ENCODE measurements around the gene CLDND1. TPM values are rescaled to one million over a fixed set of nuclear protein-coding genes. Genes with fewer than 3 reads are reported as not detected.

The CLDND1 gene
- total and polyA plus RNA-seq, 2 donors (not counting 1 experiment from before 2014, with no cell fraction given) = 69.4 to 134 TPM

DNA sequence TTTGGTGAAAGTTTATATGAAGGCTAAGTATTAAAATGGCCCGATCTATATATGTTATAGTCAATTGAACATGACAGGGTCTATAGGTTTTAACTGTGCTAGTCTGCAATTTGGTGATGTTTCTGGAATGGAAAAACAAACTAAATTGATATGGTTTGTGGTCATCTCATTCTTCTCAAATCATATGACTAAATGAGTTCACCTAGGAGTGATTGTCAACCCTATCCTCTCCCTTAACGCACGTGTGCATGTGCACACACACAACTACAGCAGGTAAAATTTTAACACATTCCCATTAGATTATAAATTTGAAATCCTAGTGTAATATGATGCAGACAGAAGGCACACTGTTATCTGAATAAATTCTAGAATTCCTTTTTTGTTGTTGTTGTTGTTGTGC lies 9.0 kb downstream of the CLDND1 start:
- intact Hi-C loops (cut with micrococcal nuclease) = no loop called here
- no peak overlapping the region for H3K4me3 ChIP-seq (ENCODE audit: control extremely low read depth in 1 of 5, extremely low read depth in 1 of 5, insufficient read depth in 1 of 5, low read depth in 2 of 5, low read length in 4 of 5)
- no peaks in the 10 kb centered on the region for H3K79me2 ChIP-seq (ENCODE audit: control insufficient read depth, insufficient read depth, low read length)
- TF ChIP-seq EZH2 (IDR thresholded peaks at IDR 0.05; ENCODE audit: borderline replicate concordance, insufficient read depth, low read depth, low read length, poor library complexity, severe bottlenecking) = no peak
- TF ChIP-seq, protein P1, sequence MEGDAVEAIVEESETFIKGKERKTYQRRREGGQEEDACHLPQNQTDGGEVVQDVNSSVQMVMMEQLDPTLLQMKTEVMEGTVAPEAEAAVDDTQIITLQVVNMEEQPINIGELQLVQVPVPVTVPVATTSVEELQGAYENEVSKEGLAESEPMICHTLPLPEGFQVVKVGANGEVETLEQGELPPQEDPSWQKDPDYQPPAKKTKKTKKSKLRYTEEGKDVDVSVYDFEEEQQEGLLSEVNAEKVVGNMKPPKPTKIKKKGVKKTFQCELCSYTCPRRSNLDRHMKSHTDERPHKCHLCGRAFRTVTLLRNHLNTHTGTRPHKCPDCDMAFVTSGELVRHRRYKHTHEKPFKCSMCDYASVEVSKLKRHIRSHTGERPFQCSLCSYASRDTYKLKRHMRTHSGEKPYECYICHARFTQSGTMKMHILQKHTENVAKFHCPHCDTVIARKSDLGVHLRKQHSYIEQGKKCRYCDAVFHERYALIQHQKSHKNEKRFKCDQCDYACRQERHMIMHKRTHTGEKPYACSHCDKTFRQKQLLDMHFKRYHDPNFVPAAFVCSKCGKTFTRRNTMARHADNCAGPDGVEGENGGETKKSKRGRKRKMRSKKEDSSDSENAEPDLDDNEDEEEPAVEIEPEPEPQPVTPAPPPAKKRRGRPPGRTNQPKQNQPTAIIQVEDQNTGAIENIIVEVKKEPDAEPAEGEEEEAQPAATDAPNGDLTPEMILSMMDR (IDR thresholded peaks at IDR 0.05) = no peak
- peaks cover 10 to 29% of the 10 kb centered on the region in 2 experiments for H3K36me3 ChIP-seq (replicated peaks in 1 of 2; ENCODE audit: control extremely low read depth in 1 of 2, control insufficient read depth in 1 of 2, extremely low read depth in 1 of 2, insufficient read depth in 2 of 2, low read length in 1 of 2)
- H3K9ac ChIP-seq (ENCODE audit: low read length) = no peak overlapping the region
- WGBS (ENCODE audit: insufficient coverage) = no CpG with 5 or more reads among the region's 3 CpGs
- ChIA-PET CTCF (no interaction called here), POLR2A (no interaction called here)
- Mint-ChIP-seq H3K4me1 (peaks cover 6% of the 10 kb centered on the region), H3K27me3 (no peaks in the 10 kb centered on the region), H3K9me3 (ENCODE audit: insufficient read depth) (no peaks in the 10 kb centered on the region), H3K27ac (no peak overlapping the region), H3K4me3 (no peak overlapping the region)
- ATAC-seq (ENCODE audit: low read depth) (no peak), DNase-seq (no peak)
- no peaks in the 10 kb centered on the region for H4K20me1 ChIP-seq (ENCODE audit: control insufficient read depth, insufficient read depth, low read length, poor library complexity, severe bottlenecking)
- no peak overlapping the region for H3K4me2 ChIP-seq (replicated peaks; ENCODE audit: low read depth, low read length, poor library complexity, severe bottlenecking)
- no peaks in the 10 kb centered on the region for H3K9me3 ChIP-seq (ENCODE audit: control extremely low read depth in 1 of 3, control insufficient read depth in 2 of 3, insufficient read depth in 1 of 3, low read length in 2 of 3)
- H3K4me1 ChIP-seq (ENCODE audit: control insufficient read depth in 2 of 2, insufficient read depth in 2 of 2, low read length in 2 of 2) = no peaks in the 10 kb centered on the region
- no peaks in the 10 kb centered on the region for H3K27me3 ChIP-seq (replicated peaks in 1 of 4; ENCODE audit: control extremely low read depth in 1 of 4, control insufficient read depth in 3 of 4, insufficient read depth in 4 of 4, low read length in 3 of 4)
- no peak overlapping the region for H2AFZ ChIP-seq (ENCODE audit: insufficient read depth, low read depth, low read length, poor library complexity, severe bottlenecking)
- no peak overlapping the region for H3K27ac ChIP-seq (ENCODE audit: low read length in 2 of 2)

DNA sequence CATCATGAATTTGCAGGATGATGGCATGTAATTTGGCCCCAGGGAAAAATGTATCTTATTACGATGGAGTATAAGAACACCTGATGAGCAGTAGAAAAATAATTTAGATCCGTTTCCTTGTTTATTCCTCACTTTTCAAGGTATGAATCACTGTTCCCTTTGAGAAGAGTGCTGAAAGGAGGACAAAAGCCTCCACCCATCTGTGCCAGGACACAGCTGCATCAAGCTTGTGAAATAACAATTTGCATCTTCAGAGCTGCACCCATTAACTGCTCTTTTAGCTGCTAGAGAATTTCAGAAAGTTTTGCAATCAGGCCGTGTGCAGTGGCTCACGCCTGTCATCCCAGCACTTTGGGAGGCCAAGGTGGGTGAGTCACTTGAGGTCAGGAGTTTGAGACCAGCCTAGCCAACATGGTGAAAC lies 9.6 kb downstream of the CLDND1 start:
- Mint-ChIP-seq H3K4me3 (no peak overlapping the region), H3K27me3 (no peaks in the 10 kb centered on the region), H3K4me1 (peaks cover 4% of the 10 kb centered on the region), H3K9me3 (ENCODE audit: insufficient read depth) (no peaks in the 10 kb centered on the region), H3K27ac (no peak overlapping the region)
- Histone ChIP-seq H3K36me3 (replicated peaks in 1 of 2; ENCODE audit: control extremely low read depth in 1 of 2, control insufficient read depth in 1 of 2, extremely low read depth in 1 of 2, insufficient read depth in 2 of 2, low read length in 1 of 2) (peaks cover 10 to 28% of the 10 kb centered on the region in 2 experiments), H3K4me3 (ENCODE audit: control extremely low read depth in 1 of 5, extremely low read depth in 1 of 5, insufficient read depth in 1 of 5, low read depth in 2 of 5, low read length in 4 of 5) (no peak overlapping the region), H3K4me1 (ENCODE audit: control insufficient read depth in 2 of 2, insufficient read depth in 2 of 2, low read length in 2 of 2) (no peaks in the 10 kb centered on the region), H3K27me3 (replicated peaks in 1 of 4; ENCODE audit: control extremely low read depth in 1 of 4, control insufficient read depth in 3 of 4, insufficient read depth in 4 of 4, low read length in 3 of 4) (no peaks in the 10 kb centered on the region), H3K79me2 (ENCODE audit: control insufficient read depth, insufficient read depth, low read length) (no peaks in the 10 kb centered on the region), H3K9me3 (ENCODE audit: control extremely low read depth in 1 of 3, control insufficient read depth in 2 of 3, insufficient read depth in 1 of 3, low read length in 2 of 3) (no peaks in the 10 kb centered on the region), H4K20me1 (ENCODE audit: control insufficient read depth, insufficient read depth, low read length, poor library complexity, severe bottlenecking) (no peaks in the 10 kb centered on the region), H3K9ac (ENCODE audit: low read length) (no peak overlapping the region), H2AFZ (ENCODE audit: insufficient read depth, low read depth, low read length, poor library complexity, severe bottlenecking) (no peak overlapping the region), H3K27ac (ENCODE audit: low read length in 2 of 2) (no peak overlapping the region), H3K4me2 (replicated peaks; ENCODE audit: low read depth, low read length, poor library complexity, severe bottlenecking) (no peak overlapping the region)
- ATAC-seq (ENCODE audit: low read depth) = no peak
- TF ChIP-seq, protein P1 (IDR thresholded peaks at IDR 0.05) = no peak
- TF ChIP-seq EZH2 (IDR thresholded peaks at IDR 0.05; ENCODE audit: borderline replicate concordance, insufficient read depth, low read depth, low read length, poor library complexity, severe bottlenecking) = no peak
- POLR2A ChIA-PET = no interaction called here
- intact Hi-C loops (cut with micrococcal nuclease) = no loop called here
- CTCF ChIA-PET = no interaction called here
- WGBS (ENCODE audit: insufficient coverage) = 92% methylated on average over 2 of the region's 4 CpGs
- no peak for DNase-seq

All from B cell (primary cell).